WTC11 (cell line): ENCODE data around the gene TMEM214. TPM values are rescaled to one million over a fixed set of nuclear protein-coding genes. Genes with fewer than 3 reads are reported as not detected.

ENCODE experiments used
- ATAC-seq: fragments of 200-7000 bp; cut with Tn5 transposase; 2 replicates; pipeline ENCODE4 v1.10.0; 2021; ENCODE audit warnings: mild to moderate bottlenecking, moderate library complexity
- CTCF ChIA-PET: fragments of 300-600 bp; sonication (Branson Sonifier 250); formaldehyde crosslinking; loops from one replicate; lab custom pipeline; 2021; ENCODE audit warnings: antibody characterized with exemption; lab: Charles Lee
- POLR2A ChIA-PET: fragments of 350-600 bp; sonication (Branson Sonifier 250); formaldehyde crosslinking; loops from one replicate; lab custom pipeline; 2021; ENCODE audit warnings: antibody characterized with exemption; lab: Charles Lee
- DNase-seq: peaks from one replicate; pipeline ENCODE4 v3.0.0; 2021; ENCODE audit warnings: low spot score
- H3K27ac Mint-ChIP-seq: 2 replicates; pipeline ENCODE4 v1.8.0; 2021; ENCODE audit warnings: mixed read lengths
- H3K27me3 Mint-ChIP-seq: 2 replicates; pipeline ENCODE4 v1.8.0; 2021; ENCODE audit warnings: low read depth, mild to moderate bottlenecking, moderate library complexity, mixed read lengths
- H3K36me3 Mint-ChIP-seq: 2 replicates; pipeline ENCODE4 v1.8.0; 2021; ENCODE audit warnings: mixed read lengths
- H3K4me1 Mint-ChIP-seq: 2 replicates; pipeline ENCODE4 v1.8.0; 2022; ENCODE audit warnings: mixed read lengths
- H3K4me3 Mint-ChIP-seq: 2 replicates; pipeline ENCODE4 v1.8.0; 2021; ENCODE audit warnings: mild to moderate bottlenecking, moderate library complexity, mixed read lengths
- H3K9me3 Mint-ChIP-seq: 2 replicates; pipeline ENCODE4 v1.8.0; 2021; ENCODE audit warnings: mixed read lengths
- ARID4B ChIP-seq: sonication (generic); formaldehyde crosslinking; IDR thresholded peaks from 2 replicates; pipeline ENCODE4 v1.8.0; 2023; ENCODE audit warnings: missing genetic modification reagents, mild to moderate bottlenecking, borderline replicate concordance
- ATF1 ChIP-seq: sonication (generic); formaldehyde crosslinking; IDR thresholded peaks from 2 replicates; pipeline ENCODE4 v1.8.1; 2023; ENCODE audit warnings: mild to moderate bottlenecking, moderate library complexity, missing genetic modification reagents
- CREB1 ChIP-seq: sonication (generic); formaldehyde crosslinking; IDR thresholded peaks from 2 replicates; pipeline ENCODE4 v1.8.0; 2023; ENCODE audit warnings: mild to moderate bottlenecking, missing genetic modification reagents
- FOXP1 ChIP-seq: sonication (generic); formaldehyde crosslinking; IDR thresholded peaks from 2 replicates; pipeline ENCODE4 v1.8.0; 2022; ENCODE audit warnings: missing genetic modification reagents, mild to moderate bottlenecking, moderate library complexity, borderline replicate concordance
- FOXP4 ChIP-seq: sonication (generic); formaldehyde crosslinking; IDR thresholded peaks from 2 replicates; pipeline ENCODE4 v1.8.0; 2022; ENCODE audit warnings: mild to moderate bottlenecking, missing genetic modification reagents
- GABPB1 ChIP-seq: sonication (generic); formaldehyde crosslinking; IDR thresholded peaks from 2 replicates; pipeline ENCODE4 v1.8.1; 2023; ENCODE audit warnings: mild to moderate bottlenecking, missing genetic modification reagents
- HMGA2 ChIP-seq: fragments of 250-450 bp; sonication (Bioruptor Pico); IDR thresholded peaks from 2 replicates; pipeline ENCODE4 v1.4.0; 2021; ENCODE audit warnings: mild to moderate bottlenecking, moderate library complexity
- NFATC4 ChIP-seq: fragments of 250-450 bp; sonication (Bioruptor Pico); IDR thresholded peaks from 2 replicates; pipeline ENCODE4 v1.9.0; 2021; ENCODE audit warnings: mild to moderate bottlenecking
- NFYB ChIP-seq: sonication (generic); formaldehyde crosslinking; conservative IDR thresholded peaks from 2 replicates; pipeline ENCODE4 v1.8.0; 2022; ENCODE audit warnings: low read depth, missing genetic modification reagents
- NR3C1 ChIP-seq: sonication (generic); formaldehyde crosslinking; conservative IDR thresholded peaks from 2 replicates; pipeline ENCODE4 v1.8.1; 2023; ENCODE audit warnings: low read depth, mild to moderate bottlenecking, missing genetic modification reagents
- RORB ChIP-seq: fragments of 250-450 bp; sonication (Bioruptor Pico); IDR thresholded peaks from 2 replicates; pipeline ENCODE4 v1.9.0; 2021; ENCODE audit warnings: mild to moderate bottlenecking
- TP53 ChIP-seq: sonication (generic); formaldehyde crosslinking; IDR thresholded peaks from 2 replicates; pipeline ENCODE4 v1.8.1; 2023; ENCODE audit warnings: mild to moderate bottlenecking, missing genetic modification reagents
- USF1 ChIP-seq: sonication (generic); formaldehyde crosslinking; IDR thresholded peaks from 2 replicates; pipeline ENCODE4 v1.8.0; 2022; ENCODE audit warnings: mild to moderate bottlenecking, missing genetic modification reagents
- ZNF232 ChIP-seq: sonication (generic); formaldehyde crosslinking; IDR thresholded peaks from 2 replicates; pipeline ENCODE4 v1.8.0; 2022; ENCODE audit warnings: mild to moderate bottlenecking, missing genetic modification reagents
- total RNA-seq: library from RNA; stranded (reverse); gene quantifications from 3 replicates; pipeline ENCODE4 v1.2.3, GENCODE V29; 2021
- TF ChIP-seq, protein P1 (sequence below): fragments of 250-450 bp; sonication (Bioruptor Pico); IDR thresholded peaks from 2 replicates; pipeline ENCODE4 v2.1.2; 2022; ENCODE audit warnings: mild to moderate bottlenecking, moderate library complexity
- TF ChIP-seq, protein P2 (sequence below): sonication (generic); formaldehyde crosslinking; IDR thresholded peaks from 2 replicates; pipeline ENCODE4 v1.8.0; 2022; ENCODE audit warnings: missing genetic modification reagents
- TF ChIP-seq, protein P3 (sequence below): sonication (generic); formaldehyde crosslinking; IDR thresholded peaks from 2 replicates; pipeline ENCODE4 v1.8.1; 2023; ENCODE audit warnings: mild to moderate bottlenecking, missing genetic modification reagents
- TF ChIP-seq, protein P4 (sequence below): sonication (generic); formaldehyde crosslinking; IDR thresholded peaks from 2 replicates; pipeline ENCODE4 v1.8.1; 2023; ENCODE audit warnings: mild to moderate bottlenecking, moderate library complexity, missing genetic modification reagents

Gene TMEM214
- total RNA-seq, 1 experiment from 2014 or later: 57.1 TPM

- H3K27ac Mint-ChIP-seq: peak overlapping the region; percentile 98
- DNase-seq: peak; percentile 95
- ChIA-PET POLR2A (interaction anchor here (0.6 to 4.0 kb wide), 12 partner anchors 10 to 1012 kb away, joined by 3 to 27 read pairs (median 4); partner anchors contain the start of genes KHK, OST4 and TMEM214), CTCF (interaction anchor here (0.6 to 4.4 kb wide), 19 partner anchors 9 to 473 kb away, joined by 3 to 38 read pairs (median 6); partner anchors contain the start of genes KHK and OST4)
- H3K36me3 Mint-ChIP-seq: peaks cover 12% of the 10 kb centered on the region
- peaks cover 12% of the 10 kb centered on the region for H3K4me1 Mint-ChIP-seq
- H3K4me3 Mint-ChIP-seq: peak overlapping the region; percentile 93
- peak; percentile 84 for ATAC-seq
- peaks cover 10% of the 10 kb centered on the region for H3K27me3 Mint-ChIP-seq
- peaks cover 3% of the 10 kb centered on the region; the same call in 1 of the 2 replicates for H3K9me3 Mint-ChIP-seq
- TF ChIP-seq NFYB (no peak), ATF1 (CRISPR knock-in tag) (0 out of 2 replicates have a peak, but pooled peaks have one; percentile 20), GABPB1 (CRISPR knock-in tag) (peak; percentile 21; the same call in 1 of the 2 replicates), USF1 (CRISPR knock-in tag) (0 out of 2 replicates have a peak, but pooled peaks have one; percentile 9), CREB1 (CRISPR knock-in tag) (peak; percentile 49; the same call in 1 of the 2 replicates), TP53 (peak; percentile 56; the same call in 1 of the 2 replicates), NFATC4 (CRISPR knock-in tag) (no peak; the same call in 1 of the 2 replicates), FOXP4 (CRISPR knock-in tag) (0 out of 2 replicates have a peak, but pooled peaks have one; percentile 28), HMGA2 (CRISPR knock-in tag) (peak; percentile 74), NR3C1 (no peak), ZNF232 (peak; percentile 94), ARID4B (peak; percentile 60; the same call in 1 of the 2 replicates), RORB (CRISPR knock-in tag) (peak; percentile 97), FOXP1 (CRISPR knock-in tag) (peak; percentile 51; the same call in 1 of the 2 replicates)
- TF ChIP-seq, protein P1, sequence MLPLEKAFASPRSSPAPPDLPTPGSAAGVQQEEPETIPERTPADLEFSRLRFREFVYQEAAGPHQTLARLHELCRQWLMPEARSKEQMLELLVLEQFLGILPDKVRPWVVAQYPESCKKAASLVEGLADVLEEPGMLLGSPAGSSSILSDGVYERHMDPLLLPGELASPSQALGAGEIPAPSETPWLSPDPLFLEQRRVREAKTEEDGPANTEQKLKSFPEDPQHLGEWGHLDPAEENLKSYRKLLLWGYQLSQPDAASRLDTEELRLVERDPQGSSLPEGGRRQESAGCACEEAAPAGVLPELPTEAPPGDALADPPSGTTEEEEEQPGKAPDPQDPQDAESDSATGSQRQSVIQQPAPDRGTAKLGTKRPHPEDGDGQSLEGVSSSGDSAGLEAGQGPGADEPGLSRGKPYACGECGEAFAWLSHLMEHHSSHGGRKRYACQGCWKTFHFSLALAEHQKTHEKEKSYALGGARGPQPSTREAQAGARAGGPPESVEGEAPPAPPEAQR (CRISPR knock-in tag): no peak
- TF ChIP-seq, protein P2, sequence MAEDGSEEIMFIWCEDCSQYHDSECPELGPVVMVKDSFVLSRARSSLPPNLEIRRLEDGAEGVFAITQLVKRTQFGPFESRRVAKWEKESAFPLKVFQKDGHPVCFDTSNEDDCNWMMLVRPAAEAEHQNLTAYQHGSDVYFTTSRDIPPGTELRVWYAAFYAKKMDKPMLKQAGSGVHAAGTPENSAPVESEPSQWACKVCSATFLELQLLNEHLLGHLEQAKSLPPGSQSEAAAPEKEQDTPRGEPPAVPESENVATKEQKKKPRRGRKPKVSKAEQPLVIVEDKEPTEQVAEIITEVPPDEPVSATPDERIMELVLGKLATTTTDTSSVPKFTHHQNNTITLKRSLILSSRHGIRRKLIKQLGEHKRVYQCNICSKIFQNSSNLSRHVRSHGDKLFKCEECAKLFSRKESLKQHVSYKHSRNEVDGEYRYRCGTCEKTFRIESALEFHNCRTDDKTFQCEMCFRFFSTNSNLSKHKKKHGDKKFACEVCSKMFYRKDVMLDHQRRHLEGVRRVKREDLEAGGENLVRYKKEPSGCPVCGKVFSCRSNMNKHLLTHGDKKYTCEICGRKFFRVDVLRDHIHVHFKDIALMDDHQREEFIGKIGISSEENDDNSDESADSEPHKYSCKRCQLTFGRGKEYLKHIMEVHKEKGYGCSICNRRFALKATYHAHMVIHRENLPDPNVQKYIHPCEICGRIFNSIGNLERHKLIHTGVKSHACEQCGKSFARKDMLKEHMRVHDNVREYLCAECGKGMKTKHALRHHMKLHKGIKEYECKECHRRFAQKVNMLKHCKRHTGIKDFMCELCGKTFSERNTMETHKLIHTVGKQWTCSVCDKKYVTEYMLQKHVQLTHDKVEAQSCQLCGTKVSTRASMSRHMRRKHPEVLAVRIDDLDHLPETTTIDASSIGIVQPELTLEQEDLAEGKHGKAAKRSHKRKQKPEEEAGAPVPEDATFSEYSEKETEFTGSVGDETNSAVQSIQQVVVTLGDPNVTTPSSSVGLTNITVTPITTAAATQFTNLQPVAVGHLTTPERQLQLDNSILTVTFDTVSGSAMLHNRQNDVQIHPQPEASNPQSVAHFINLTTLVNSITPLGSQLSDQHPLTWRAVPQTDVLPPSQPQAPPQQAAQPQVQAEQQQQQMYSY (CRISPR knock-in tag): no peak
- TF ChIP-seq, protein P3, sequence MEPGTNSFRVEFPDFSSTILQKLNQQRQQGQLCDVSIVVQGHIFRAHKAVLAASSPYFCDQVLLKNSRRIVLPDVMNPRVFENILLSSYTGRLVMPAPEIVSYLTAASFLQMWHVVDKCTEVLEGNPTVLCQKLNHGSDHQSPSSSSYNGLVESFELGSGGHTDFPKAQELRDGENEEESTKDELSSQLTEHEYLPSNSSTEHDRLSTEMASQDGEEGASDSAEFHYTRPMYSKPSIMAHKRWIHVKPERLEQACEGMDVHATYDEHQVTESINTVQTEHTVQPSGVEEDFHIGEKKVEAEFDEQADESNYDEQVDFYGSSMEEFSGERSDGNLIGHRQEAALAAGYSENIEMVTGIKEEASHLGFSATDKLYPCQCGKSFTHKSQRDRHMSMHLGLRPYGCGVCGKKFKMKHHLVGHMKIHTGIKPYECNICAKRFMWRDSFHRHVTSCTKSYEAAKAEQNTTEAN (CRISPR knock-in tag): 0 out of 2 replicates have a peak, but pooled peaks have one; percentile 14
- TF ChIP-seq, protein P4, sequence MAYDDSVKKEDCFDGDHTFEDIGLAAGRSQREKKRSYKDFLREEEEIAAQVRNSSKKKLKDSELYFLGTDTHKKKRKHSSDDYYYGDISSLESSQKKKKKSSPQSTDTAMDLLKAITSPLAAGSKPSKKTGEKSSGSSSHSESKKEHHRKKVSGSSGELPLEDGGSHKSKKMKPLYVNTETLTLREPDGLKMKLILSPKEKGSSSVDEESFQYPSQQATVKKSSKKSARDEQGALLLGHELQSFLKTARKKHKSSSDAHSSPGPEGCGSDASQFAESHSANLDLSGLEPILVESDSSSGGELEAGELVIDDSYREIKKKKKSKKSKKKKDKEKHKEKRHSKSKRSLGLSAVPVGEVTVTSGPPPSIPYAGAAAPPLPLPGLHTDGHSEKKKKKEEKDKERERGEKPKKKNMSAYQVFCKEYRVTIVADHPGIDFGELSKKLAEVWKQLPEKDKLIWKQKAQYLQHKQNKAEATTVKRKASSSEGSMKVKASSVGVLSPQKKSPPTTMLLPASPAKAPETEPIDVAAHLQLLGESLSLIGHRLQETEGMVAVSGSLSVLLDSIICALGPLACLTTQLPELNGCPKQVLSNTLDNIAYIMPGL: peak; percentile 100
Measured at GRCh38 chr2:27050281-27050995, 17.7 kb downstream of the TMEM214 start.
